Endometrial microvascular endothelial cells (primary cell): ENCODE results near the gene CD2. TPM values are rescaled to one million over a fixed set of nuclear protein-coding genes. Genes with fewer than 3 reads are reported as not detected.
"Not testable (repeated sequence)": the region's sequence is repeated elsewhere in the genome, so short reads cannot be mapped to it uniquely, and the experiment has no call there.

Source experiments
- in situ Hi-C: cut with HindIII; loops from 2 replicates; pipeline ENCODE4 v1.10.0; 2017; ENCODE audit warnings: low sequenced_read_pairs, low pct_unique_long_range_greater_than_20kb; ENCODE audit errors: inconsistent ontology term
- total RNA-seq: library from RNA; depleted of rRNA; stranded (reverse); fragments of >200 nt; gene quantifications from one replicate; pipeline ENCODE4 v1.2.3, GENCODE V29; 2015; ENCODE audit errors: inconsistent ontology term

Gene CD2
- total RNA-seq, 1 donor from 2014 or later = not detected

- in situ Hi-C loops = no loop called here
These were observed 918 bp upstream of the CD2 start for GRCh38 chr1:116753312-116753711.

GRCh38 chr1:116755066-116755465 lies 836 bp downstream of the CD2 start:
- in situ Hi-C loops = no loop called here

GRCh38 chr1:116755681-116756080 lies 1.5 kb downstream of the CD2 start:
- in situ Hi-C loops = no loop called here

GRCh38 chr1:116756092-116756491 lies 1.9 kb downstream of the CD2 start:
- in situ Hi-C loops = not testable (repeated sequence)

GRCh38 chr1:116758456-116758815 lies 4.2 kb downstream of the CD2 start:
- in situ Hi-C loops = not testable (repeated sequence)

GRCh38 chr1:116759636-116760035 lies 5.4 kb downstream of the CD2 start:
- in situ Hi-C loops = no loop called here

- in situ Hi-C loops = no loop called here
These were observed 6.3 kb downstream of the CD2 start for GRCh38 chr1:116760487-116760886.

- in situ Hi-C loops = no loop called here
These were observed 6.9 kb downstream of the CD2 start for GRCh38 chr1:116760996-116761665.

- in situ Hi-C loops = no loop called here
These were observed 8.1 kb downstream of the CD2 start for GRCh38 chr1:116762281-116762680.

- in situ Hi-C loops = no loop called here
These were observed 8.5 kb downstream of the CD2 start for GRCh38 chr1:116762781-116763115.

- in situ Hi-C loops = no loop called here
These were observed 9.0 kb downstream of the CD2 start for GRCh38 chr1:116763116-116763786.

- in situ Hi-C loops = no loop called here
These were observed 9.7 kb downstream of the CD2 start for GRCh38 chr1:116763787-116764465.

- in situ Hi-C loops = no loop called here
These were observed 10.3 kb downstream of the CD2 start for GRCh38 chr1:116764466-116764898.

GRCh38 chr1:116764906-116765862 lies 11.0 kb downstream of the CD2 start:
- in situ Hi-C loops = no loop called here

GRCh38 chr1:116765962-116766361 lies 11.7 kb downstream of the CD2 start:
- in situ Hi-C loops = no loop called here

- in situ Hi-C loops = no loop called here
These were observed 12.6 kb downstream of the CD2 start for GRCh38 chr1:116766616-116767469.

GRCh38 chr1:116767782-116768382 lies 13.7 kb downstream of the CD2 start:
- in situ Hi-C loops = no loop called here
